ENCODE results near the gene ZNF407.

Gene ZNF407

GRCh38 chr18:75052475-75052874 is 454.8 kb downstream of the ZNF407 start:
- DNase-seq (ENCODE audit: low spot score in 2 of 2), result no peak
- H3K9me3 Mint-ChIP-seq, result no peaks in the 10 kb centered on the region
- H3K27me3 Mint-ChIP-seq, result no peaks in the 10 kb centered on the region
- no peak for ATAC-seq (replicated peaks; ENCODE audit: extremely low read depth, poor library complexity, severe bottlenecking)
- H3K4me1 Mint-ChIP-seq, result peaks cover 6% of the 10 kb centered on the region
- no peak overlapping the region for H3K4me3 Mint-ChIP-seq
- H3K36me3 Mint-ChIP-seq (ENCODE audit: insufficient read depth), result peaks cover 2% of the 10 kb centered on the region
- no peak overlapping the region for H3K27ac Mint-ChIP-seq (ENCODE audit: low read depth)

GRCh38 chr18:75053028-75053629 is 455.5 kb downstream of the ZNF407 start:
- H3K4me1 Mint-ChIP-seq, result peaks cover 6% of the 10 kb centered on the region
- no peak for ATAC-seq (replicated peaks; ENCODE audit: extremely low read depth, poor library complexity, severe bottlenecking)
- no peak overlapping the region for H3K4me3 Mint-ChIP-seq
- H3K27me3 Mint-ChIP-seq, result no peaks in the 10 kb centered on the region
- no peaks in the 10 kb centered on the region for H3K9me3 Mint-ChIP-seq
- peaks cover 2% of the 10 kb centered on the region for H3K36me3 Mint-ChIP-seq (ENCODE audit: insufficient read depth)
- no peak overlapping the region for H3K27ac Mint-ChIP-seq (ENCODE audit: low read depth)
- no peak for DNase-seq (ENCODE audit: low spot score in 2 of 2)

DNA sequence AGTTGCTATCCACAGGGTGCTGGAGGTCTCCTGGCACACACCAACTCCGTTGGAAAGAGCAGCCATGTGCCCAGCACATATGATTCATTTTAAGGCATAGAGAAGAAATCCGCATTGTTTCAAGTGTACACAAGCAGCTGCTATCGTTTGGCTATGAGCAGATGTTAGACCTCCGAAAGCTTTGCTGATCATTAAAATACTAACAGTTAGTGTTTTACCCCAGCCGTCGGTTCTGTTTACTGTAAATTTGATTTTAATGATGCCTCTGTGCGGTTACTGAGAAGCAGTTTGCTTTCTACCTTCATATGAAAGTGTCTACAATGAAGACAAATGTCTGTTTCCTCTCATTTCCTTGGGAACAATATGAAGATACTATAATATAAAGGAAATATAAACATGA is 456.4 kb downstream of the ZNF407 start:
- Mint-ChIP-seq H3K4me3 (no peak overlapping the region), H3K27ac (ENCODE audit: low read depth) (no peak overlapping the region), H3K36me3 (ENCODE audit: insufficient read depth) (peaks cover 2% of the 10 kb centered on the region), H3K27me3 (no peaks in the 10 kb centered on the region), H3K9me3 (no peaks in the 10 kb centered on the region), H3K4me1 (peaks cover 6% of the 10 kb centered on the region)
- ATAC-seq (replicated peaks; ENCODE audit: extremely low read depth, poor library complexity, severe bottlenecking) (no peak), DNase-seq (ENCODE audit: low spot score in 2 of 2) (no peak)

- H3K27me3 Mint-ChIP-seq, result no peaks in the 10 kb centered on the region
- no peak overlapping the region for H3K4me3 Mint-ChIP-seq
- DNase-seq (ENCODE audit: low spot score in 2 of 2), result no peak
- H3K4me1 Mint-ChIP-seq, result peaks cover 6% of the 10 kb centered on the region
- peaks cover 2% of the 10 kb centered on the region for H3K36me3 Mint-ChIP-seq (ENCODE audit: insufficient read depth)
- no peak overlapping the region for H3K27ac Mint-ChIP-seq (ENCODE audit: low read depth)
- H3K9me3 Mint-ChIP-seq, result no peaks in the 10 kb centered on the region
- ATAC-seq (replicated peaks; ENCODE audit: extremely low read depth, poor library complexity, severe bottlenecking), result no peak
Observed at GRCh38 chr18:75054611-75055010, 456.9 kb downstream of the ZNF407 start.

DNA sequence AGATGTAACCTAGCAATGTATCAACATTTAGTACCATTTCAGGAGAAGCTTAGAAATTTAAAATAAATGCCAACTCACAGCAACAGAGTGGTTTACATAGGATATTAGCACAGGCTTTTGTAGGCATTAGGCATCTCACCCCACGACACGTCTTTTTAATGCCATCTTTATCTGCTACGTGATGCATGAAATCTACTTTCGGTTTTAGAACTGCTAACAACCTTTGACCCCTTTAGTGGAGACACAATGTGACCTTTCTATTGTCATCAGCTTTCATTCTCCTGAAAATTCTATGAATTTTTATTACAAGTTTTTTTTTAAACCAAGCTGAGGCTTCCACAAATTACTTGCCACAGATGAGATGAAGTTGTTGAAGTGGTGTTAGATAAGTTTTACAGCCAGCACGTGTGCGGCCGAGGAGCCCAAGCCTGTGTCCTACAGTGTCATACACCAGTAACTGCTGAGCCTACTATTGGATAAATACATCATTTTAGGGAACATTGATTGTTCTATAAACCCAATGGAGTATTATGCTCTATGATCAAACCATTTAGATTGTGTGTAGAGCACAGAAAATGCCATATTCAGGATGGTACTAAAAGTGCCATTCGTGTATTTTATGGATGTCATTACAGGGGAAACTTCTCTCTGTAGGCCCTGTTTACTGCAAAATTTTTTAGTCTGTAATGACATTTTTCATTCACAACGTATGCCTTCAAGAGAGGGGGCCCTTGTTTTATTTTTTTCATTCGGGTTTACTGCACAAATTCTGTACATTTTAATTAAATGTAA is 459.7 kb downstream of the ZNF407 start:
- peaks cover 3% of the 10 kb centered on the region for H3K36me3 Mint-ChIP-seq (ENCODE audit: insufficient read depth)
- H3K4me1 Mint-ChIP-seq, result peaks cover 11% of the 10 kb centered on the region
- no peak overlapping the region for H3K4me3 Mint-ChIP-seq
- no peaks in the 10 kb centered on the region for H3K9me3 Mint-ChIP-seq
- ATAC-seq (replicated peaks; ENCODE audit: extremely low read depth, poor library complexity, severe bottlenecking) (no peak), DNase-seq (ENCODE audit: low spot score in 2 of 2) (no peak)
- no peaks in the 10 kb centered on the region for H3K27me3 Mint-ChIP-seq
- H3K27ac Mint-ChIP-seq (ENCODE audit: low read depth), result no peak overlapping the region

GRCh38 chr18:75060185-75060584 is 462.5 kb downstream of the ZNF407 start:
- no peaks in the 10 kb centered on the region for H3K9me3 Mint-ChIP-seq
- ATAC-seq (replicated peaks; ENCODE audit: extremely low read depth, poor library complexity, severe bottlenecking) (no peak), DNase-seq (ENCODE audit: low spot score in 2 of 2) (no peak)
- peaks cover 8% of the 10 kb centered on the region for H3K36me3 Mint-ChIP-seq (ENCODE audit: insufficient read depth)
- no peaks in the 10 kb centered on the region for H3K27me3 Mint-ChIP-seq
- no peak overlapping the region for H3K27ac Mint-ChIP-seq (ENCODE audit: low read depth)
- no peak overlapping the region for H3K4me3 Mint-ChIP-seq
- peaks cover 5% of the 10 kb centered on the region for H3K4me1 Mint-ChIP-seq

GRCh38 chr18:75062297-75062886 is 464.7 kb downstream of the ZNF407 start:
- DNase-seq (ENCODE audit: low spot score in 2 of 2), result no peak
- Mint-ChIP-seq H3K9me3 (no peaks in the 10 kb centered on the region), H3K4me1 (peaks cover 5% of the 10 kb centered on the region), H3K27me3 (no peaks in the 10 kb centered on the region), H3K4me3 (no peak overlapping the region), H3K36me3 (ENCODE audit: insufficient read depth) (peaks cover 8% of the 10 kb centered on the region), H3K27ac (ENCODE audit: low read depth) (no peak overlapping the region)
- ATAC-seq (replicated peaks; ENCODE audit: extremely low read depth, poor library complexity, severe bottlenecking), result no peak

GRCh38 chr18:75063196-75063595 is 465.5 kb downstream of the ZNF407 start:
- H3K27me3 Mint-ChIP-seq, result no peaks in the 10 kb centered on the region
- ATAC-seq (replicated peaks; ENCODE audit: extremely low read depth, poor library complexity, severe bottlenecking) (no peak), DNase-seq (ENCODE audit: low spot score in 2 of 2) (no peak)
- H3K9me3 Mint-ChIP-seq, result no peaks in the 10 kb centered on the region
- H3K4me1 Mint-ChIP-seq, result peaks cover 11% of the 10 kb centered on the region
- H3K36me3 Mint-ChIP-seq (ENCODE audit: insufficient read depth), result peaks cover 8% of the 10 kb centered on the region
- H3K27ac Mint-ChIP-seq (ENCODE audit: low read depth), result peak overlapping the region; percentile 65
- H3K4me3 Mint-ChIP-seq, result no peak overlapping the region

DNA sequence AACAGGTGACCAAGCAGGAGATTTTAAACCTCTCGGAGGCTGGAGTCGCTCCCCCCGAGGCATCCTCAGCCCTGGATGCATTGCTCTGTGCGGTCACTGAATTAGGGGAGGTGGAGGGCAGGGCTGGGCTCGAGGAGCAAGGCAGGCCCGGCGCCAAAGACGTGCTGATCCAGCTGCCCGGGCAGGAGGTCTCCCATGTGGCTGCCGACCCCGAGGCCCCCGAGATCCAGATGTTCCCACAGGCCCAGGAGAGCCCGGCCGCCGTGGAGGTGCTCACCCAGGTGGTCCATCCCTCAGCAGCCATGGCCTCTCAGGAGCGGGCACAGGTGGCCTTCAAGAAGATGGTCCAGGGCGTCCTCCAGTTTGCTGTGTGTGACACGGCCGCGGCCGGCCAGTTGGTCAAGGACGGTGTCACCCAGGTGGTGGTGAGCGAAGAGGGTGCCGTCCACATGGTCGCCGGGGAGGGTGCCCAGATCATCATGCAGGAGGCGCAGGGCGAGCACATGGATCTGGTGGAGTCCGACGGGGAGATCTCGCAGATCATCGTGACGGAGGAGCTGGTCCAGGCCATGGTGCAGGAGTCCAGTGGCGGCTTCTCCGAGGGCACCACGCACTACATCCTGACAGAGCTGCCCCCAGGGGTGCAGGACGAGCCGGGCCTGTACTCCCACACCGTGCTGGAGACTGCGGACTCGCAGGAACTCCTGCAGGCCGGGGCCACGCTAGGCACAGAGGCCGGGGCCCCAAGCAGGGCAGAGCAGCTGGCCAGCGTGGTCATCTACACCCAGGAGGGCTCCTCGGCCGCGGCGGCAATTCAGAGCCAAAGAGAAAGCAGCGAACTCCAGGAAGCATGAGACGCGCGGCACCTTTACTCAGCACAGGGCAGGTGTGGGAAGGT is 466.2 kb downstream of the ZNF407 start:
- peaks cover 17% of the 10 kb centered on the region for H3K4me1 Mint-ChIP-seq
- H3K4me3 Mint-ChIP-seq, result no peak overlapping the region
- no peaks in the 10 kb centered on the region for H3K9me3 Mint-ChIP-seq
- ATAC-seq (replicated peaks; ENCODE audit: extremely low read depth, poor library complexity, severe bottlenecking) (no peak), DNase-seq (ENCODE audit: low spot score in 2 of 2) (no peak)
- peaks cover 8% of the 10 kb centered on the region for H3K36me3 Mint-ChIP-seq (ENCODE audit: insufficient read depth)
- H3K27me3 Mint-ChIP-seq, result no peaks in the 10 kb centered on the region
- H3K27ac Mint-ChIP-seq (ENCODE audit: low read depth), result peak overlapping the region; percentile 65

DNA sequence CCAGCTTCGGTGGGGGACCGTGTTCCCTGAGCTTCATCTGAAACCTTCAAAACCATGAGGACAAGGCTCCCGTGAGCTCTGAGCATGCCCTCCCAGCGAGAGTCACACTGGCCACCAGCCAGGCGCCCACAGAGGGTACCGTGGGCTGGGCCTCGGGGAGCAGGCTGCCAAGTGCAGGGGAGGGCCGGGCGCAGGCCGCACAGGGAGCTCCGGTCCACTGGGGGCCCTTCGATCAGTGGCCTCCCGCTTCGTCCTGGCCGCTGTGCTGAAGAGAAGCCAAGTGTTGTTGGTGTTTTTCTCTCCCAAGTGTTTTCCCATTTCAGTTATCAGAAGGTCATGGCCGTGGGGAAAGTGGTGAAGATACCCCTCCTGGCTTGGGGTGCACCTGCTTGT is 466.8 kb downstream of the ZNF407 start:
- ATAC-seq (replicated peaks; ENCODE audit: extremely low read depth, poor library complexity, severe bottlenecking), result no peak
- H3K4me3 Mint-ChIP-seq, result no peak overlapping the region
- H3K9me3 Mint-ChIP-seq, result no peaks in the 10 kb centered on the region
- no peak overlapping the region for H3K27ac Mint-ChIP-seq (ENCODE audit: low read depth)
- no peaks in the 10 kb centered on the region for H3K27me3 Mint-ChIP-seq
- peaks cover 18% of the 10 kb centered on the region for H3K4me1 Mint-ChIP-seq
- peaks cover 8% of the 10 kb centered on the region for H3K36me3 Mint-ChIP-seq (ENCODE audit: insufficient read depth)
- DNase-seq (ENCODE audit: low spot score in 2 of 2), result no peak

- Mint-ChIP-seq H3K9me3 (no peaks in the 10 kb centered on the region), H3K27ac (ENCODE audit: low read depth) (no peak overlapping the region), H3K27me3 (no peaks in the 10 kb centered on the region), H3K4me1 (peaks cover 27% of the 10 kb centered on the region), H3K36me3 (ENCODE audit: insufficient read depth) (peaks cover 8% of the 10 kb centered on the region), H3K4me3 (no peak overlapping the region)
- DNase-seq (ENCODE audit: low spot score in 2 of 2), result no peak
- ATAC-seq (replicated peaks; ENCODE audit: extremely low read depth, poor library complexity, severe bottlenecking), result no peak
Observed at GRCh38 chr18:75065251-75066000, 467.8 kb downstream of the ZNF407 start.

All from central memory CD8-positive, alpha-beta T cell (primary cell).